Measurements from ENCODE around the gene ATAD1.

ATAD1 gene

DNA sequence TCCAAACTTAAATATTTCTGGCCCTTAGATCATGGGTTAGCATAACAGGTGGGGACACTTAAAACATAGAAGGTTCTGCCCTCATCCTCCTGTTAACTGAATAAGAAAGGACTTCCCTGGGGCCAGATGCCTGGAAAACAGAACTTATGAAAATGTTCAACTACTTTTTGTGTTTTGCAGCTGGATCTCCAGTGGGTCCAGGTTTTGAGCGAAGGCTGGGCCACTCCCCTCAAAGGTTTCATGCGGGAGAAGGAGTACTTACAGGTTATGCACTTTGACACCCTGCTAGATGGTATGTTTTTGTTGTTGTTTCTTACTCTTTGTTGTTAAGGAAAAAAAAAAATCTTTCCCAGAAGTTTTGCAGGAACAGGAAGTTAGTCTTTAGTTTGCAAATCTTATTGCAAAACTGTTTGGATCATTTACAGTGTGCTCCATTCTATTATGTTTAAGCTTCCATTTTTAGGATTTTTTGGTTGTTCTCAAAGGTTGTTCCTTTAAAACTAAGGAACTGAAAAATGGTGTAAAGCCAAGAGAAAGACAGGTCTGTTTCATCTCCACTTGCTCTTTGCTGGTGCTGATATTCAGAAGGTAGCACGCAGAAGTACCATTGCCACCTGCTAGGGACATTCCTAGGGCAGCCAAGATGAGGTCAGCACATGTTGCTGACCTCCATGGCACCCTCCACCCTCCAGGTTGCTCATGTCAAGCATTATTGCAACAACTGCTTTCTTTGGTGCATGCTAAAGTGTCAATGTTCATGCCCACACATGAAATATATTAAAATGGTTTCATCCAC is 102.3 kb downstream of the ATAD1 start:
- DNase-seq (ENCODE audit: low spot score): no peak

DNA sequence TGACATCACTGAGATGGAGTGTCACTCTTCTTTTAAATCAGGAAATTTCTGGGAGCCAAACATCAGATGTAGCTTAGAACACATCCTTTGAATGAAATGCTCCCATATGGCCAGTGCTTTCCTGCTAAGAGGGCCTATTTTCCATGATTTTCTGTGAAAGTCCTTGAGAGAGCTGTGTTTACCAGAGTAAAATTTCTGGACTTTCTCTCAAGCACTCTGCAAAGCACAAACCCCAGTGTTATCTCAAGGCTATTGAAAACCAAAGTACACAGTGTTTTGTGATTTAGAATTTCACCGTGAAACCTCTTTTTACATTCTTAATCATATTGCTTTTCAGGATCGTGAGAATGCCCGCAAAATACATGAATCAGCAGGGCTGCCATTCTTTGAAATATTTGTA is 104.3 kb downstream of the ATAD1 start:
- no peak for DNase-seq (ENCODE audit: low spot score)

DNA sequence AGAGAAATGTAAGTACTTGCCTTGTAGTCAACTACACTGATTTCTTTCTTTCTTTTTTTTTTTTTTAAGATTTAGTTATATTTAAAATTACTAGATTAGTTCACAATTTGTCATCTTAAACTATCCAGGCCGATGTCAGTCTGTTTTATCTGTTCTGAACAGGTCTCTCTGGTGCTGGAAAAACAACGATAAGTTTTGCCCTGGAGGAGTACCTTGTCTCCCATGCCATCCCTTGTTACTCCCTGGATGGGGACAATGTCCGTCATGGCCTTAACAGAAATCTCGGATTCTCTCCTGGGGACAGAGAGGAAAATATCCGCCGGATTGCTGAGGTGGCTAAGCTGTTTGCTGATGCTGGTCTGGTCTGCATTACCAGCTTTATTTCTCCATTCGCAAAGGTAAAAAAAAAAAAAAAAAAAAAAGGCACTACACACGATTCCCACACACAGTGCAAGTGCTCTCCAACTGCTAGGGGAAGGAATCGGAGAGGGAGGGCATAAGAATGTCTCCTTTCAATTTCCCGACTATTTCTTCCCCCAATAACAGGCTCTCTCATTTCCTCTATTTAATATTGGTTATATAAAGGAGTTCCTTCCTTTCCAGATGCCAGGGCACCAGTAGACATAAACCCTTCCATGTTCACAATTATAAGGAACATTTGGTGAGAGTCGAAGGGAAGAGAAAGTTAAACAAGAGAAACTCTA is 105.0 kb downstream of the ATAD1 start:
- DNase-seq (ENCODE audit: low spot score): no peak

DNA sequence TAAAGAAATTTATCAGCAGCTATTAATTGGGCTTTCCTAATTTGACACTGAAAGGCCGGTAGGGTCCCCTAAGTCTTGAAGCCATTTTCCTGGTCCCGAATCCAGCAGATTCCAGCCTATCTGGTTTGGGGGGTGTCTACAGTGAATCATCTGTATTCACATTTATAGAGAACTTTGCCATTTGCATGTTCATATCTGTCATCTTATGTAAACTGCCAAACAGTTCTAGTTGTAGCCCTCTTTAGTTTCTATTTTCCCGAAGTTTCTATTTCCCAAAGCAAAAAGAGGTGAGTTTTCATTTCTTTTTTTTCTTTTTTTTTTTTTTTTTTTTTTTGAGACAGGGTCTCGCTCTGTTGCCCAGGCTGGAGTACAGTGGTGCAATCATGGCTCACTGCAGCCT is 110.8 kb downstream of the ATAD1 start:
- DNase-seq (ENCODE audit: low spot score): no peak

DNA sequence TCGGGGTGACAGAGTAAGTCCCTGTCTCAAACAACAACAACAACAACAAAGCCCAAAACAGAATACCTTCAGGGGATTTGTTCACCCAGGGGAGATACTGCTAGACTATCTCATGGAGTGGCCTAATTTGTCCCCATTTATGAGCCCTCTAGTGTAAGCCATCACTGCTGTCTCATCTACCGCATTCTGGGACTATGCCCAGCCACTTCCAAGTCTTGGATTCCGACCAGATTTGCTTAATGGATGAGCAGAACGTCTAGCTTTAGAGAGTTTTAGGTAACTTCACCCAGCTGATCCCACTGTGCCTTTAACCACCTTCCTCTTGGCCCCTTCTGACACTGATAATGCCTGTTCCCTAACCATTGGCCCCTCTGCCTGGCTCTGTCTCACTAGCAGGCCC is 111.3 kb downstream of the ATAD1 start:
- DNase-seq (ENCODE audit: low spot score): no peak

DNA sequence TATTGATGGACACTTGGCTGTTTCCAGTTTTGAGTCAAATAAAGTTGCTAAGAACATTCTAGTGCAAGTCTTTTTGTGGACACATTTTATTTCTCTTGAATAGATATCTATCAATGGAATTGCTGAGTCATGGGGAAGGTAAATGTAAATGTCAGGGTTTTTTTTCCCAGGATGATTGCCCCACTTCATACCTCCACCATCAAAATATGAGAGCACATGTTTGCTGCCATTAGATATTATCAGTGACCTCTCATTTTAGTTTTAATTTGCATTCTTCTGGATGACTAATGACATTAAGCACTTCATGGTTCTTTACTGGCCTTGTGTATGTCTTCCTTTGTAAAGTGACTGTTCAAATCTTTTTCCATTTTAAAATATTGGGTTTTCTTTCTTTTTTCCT is 112.7 kb downstream of the ATAD1 start:
- DNase-seq (ENCODE audit: low spot score): no peak

DNA sequence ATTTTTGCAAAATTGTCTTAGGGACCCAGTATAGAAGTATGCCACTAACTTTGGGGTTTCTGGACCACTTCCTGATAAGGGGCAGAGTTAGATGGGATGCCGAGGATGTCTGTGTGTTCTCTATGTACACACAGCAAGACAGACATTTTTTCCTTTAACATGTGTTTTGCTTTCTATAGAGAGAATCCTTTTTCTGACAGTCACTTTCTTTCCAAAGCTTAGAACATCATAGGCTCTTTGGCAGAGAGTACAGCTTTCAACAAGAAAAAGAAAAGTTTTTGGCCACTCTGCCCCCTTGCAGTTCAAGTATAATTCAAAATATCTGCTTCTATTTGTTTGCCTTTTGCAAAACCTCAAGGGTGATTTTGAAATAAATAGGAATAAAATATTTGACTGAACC is 114.3 kb downstream of the ATAD1 start:
- DNase-seq (ENCODE audit: low spot score): no peak

DNA sequence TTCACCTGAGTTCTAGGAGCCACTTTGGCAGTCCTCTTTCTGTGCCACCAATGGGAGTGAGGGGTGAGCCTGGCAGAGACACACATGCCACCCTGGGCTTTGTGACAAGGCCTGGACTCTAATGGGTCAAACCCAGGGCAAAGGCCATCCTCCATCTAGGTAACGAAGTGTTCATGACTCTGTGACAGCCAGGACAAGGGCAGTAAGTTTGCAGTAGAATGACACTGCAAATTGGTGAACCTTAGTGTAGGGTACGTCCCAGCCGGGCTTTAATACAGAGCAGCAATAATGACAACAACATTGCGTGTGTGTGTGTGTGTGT is 115.1 kb downstream of the ATAD1 start:
- DNase-seq (ENCODE audit: low spot score): no peak

DNA sequence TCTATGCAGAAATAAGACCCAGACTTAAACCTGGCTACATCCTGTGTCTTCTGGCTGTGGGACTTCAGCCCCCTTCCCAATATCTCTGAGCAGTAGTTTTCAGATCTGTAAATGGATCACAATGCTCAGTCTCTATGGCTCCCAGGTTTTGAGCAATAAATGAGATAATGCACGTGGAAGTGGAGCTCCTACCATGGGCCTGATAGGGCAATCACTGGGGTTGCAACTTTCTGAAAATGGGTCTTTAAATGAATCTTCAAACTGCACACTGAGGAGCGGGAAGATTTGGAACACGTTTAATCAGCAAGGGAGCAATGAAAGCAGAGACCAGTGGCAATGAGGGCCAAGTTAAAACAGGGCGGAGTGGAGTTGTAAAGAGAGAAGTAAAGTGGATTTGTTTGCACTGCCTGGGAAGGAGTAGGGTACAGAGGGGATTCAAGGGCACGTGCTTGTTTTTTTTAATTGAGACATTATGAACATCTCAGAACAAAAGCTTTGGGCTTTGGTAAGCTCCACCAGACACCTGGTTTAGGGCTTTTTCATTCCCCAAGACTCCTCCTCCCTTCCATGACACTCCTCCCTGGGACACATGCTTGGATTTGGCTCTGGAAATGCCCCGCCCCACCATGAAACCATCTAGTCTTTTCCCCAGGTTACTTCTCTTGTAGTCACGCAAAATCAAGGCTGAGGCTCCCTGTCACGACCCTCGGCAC is 115.6 kb downstream of the ATAD1 start:
- no peak for DNase-seq (ENCODE audit: low spot score)
